ENCODE measurements around the gene MAPKAPK2. TPM values are rescaled to one million over a fixed set of nuclear protein-coding genes. Genes with fewer than 3 reads are reported as not detected.

Gene MAPKAPK2
- total RNA-seq, 1 donor from 2014 or later: 93.8 TPM

DNA sequence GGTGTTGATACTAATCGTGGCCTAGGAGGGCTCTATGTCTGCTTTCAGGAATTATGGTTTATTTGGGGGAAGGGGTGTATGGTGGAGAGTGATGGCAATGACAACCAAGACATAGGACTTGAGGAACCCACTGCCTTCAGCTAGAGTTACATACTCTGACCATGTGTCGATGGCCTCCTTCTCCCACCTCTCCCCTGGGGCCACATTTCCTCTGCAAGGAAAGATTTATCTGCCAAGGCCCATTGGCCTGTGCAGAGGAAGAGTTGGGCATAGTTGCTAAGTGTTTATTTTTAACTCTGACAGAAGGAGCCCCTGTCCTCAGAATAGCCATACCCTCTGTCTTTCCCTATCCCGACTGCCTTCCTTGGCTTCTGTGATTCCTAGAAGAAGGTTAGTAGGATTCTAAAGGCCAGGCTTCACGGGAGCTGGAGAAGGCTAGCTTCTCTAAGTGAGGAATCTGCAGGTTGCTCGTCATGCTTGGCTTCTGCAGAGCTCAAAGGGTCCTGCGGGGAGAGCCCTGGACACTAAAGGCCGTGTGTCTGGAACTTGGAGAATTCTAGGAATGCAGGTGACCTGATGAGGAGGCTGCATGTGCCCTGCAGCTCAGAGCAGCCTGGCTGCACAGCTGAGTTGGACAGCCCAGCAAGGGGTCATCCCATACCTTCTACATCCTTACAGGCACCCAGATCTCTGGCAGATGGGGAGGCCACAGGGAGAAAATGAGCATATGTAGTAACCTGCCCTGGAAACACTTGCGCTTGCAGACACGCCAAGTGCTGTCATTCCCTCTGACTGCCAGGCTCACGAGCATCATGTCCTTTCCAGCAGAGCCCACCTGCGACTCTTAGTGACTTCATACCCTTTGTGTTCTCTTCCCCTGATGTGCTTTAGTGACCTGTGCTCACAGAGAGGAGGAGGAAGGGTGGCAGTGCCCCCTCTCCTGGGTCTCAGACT, 9.7 kb downstream of the MAPKAPK2 start:
- Mint-ChIP-seq H3K4me3 (ENCODE audit: unreplicated experiment) (peak overlapping the region; percentile 51), H3K4me1 (ENCODE audit: low read depth, unreplicated experiment) (peaks cover 70% of the 10 kb centered on the region), H3K9me3 (ENCODE audit: unreplicated experiment) (peaks cover 9% of the 10 kb centered on the region), H3K27ac (ENCODE audit: unreplicated experiment) (peak overlapping the region; percentile 65), H3K27me3 (ENCODE audit: unreplicated experiment) (peaks cover 7% of the 10 kb centered on the region), H3K36me3 (ENCODE audit: unreplicated experiment) (no peaks in the 10 kb centered on the region)
- no peak for DNase-seq
- no peak for TF ChIP-seq CTCF (IDR thresholded peaks at IDR 0.05; ENCODE audit: partially characterized antibody, unreplicated experiment)

GRCh38 chr1:206695733-206696132, 11.0 kb downstream of the MAPKAPK2 start:
- H3K9me3 Mint-ChIP-seq (ENCODE audit: unreplicated experiment): peaks cover 11% of the 10 kb centered on the region
- peaks cover 73% of the 10 kb centered on the region for H3K4me1 Mint-ChIP-seq (ENCODE audit: low read depth, unreplicated experiment)
- no peak overlapping the region for H3K27ac Mint-ChIP-seq (ENCODE audit: unreplicated experiment)
- TF ChIP-seq CTCF (IDR thresholded peaks at IDR 0.05; ENCODE audit: partially characterized antibody, unreplicated experiment): no peak
- peaks cover 7% of the 10 kb centered on the region for H3K27me3 Mint-ChIP-seq (ENCODE audit: unreplicated experiment)
- H3K4me3 Mint-ChIP-seq (ENCODE audit: unreplicated experiment): no peak overlapping the region
- no peak for DNase-seq
- no peaks in the 10 kb centered on the region for H3K36me3 Mint-ChIP-seq (ENCODE audit: unreplicated experiment)

DNA sequence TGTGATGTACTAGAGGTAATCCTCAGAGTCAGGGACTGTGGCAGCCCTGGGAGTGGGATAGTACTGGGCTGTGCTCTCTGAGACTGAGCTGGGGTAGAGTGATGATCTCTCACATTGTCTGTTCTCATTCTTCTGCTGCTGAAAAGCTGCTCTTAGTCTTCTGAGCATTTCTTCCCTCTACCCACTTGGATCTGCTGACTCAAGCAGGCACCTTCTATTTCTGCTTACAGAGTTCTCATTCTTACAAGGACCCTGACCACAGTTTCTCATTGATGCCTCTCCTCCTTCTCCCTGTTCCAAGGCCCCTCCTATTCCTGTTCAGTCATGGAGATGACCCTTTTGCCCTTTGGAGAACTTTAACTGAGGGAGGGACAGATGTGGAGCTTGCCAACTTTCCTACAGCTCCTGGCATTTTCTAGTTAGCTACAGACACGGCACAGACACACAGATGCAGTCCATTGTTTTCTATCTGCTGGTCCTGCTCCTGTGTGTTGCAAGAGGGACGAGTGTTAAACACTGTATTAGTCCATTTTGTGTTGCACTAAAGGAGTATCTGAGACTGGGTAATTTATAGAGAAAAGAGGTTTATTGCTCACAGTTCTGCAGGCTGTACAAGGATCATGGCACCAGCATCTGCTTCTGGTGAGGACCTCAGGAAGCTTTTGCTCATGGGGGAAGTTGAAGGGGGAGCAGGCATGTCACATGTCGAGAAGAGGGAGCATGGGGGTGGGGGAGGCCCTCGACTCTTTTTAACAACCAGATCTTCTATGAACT, 12.3 kb downstream of the MAPKAPK2 start:
- H3K4me1 Mint-ChIP-seq (ENCODE audit: low read depth, unreplicated experiment): peaks cover 72% of the 10 kb centered on the region
- H3K4me3 Mint-ChIP-seq (ENCODE audit: unreplicated experiment): peak overlapping the region; percentile 44
- H3K27me3 Mint-ChIP-seq (ENCODE audit: unreplicated experiment): peaks cover 7% of the 10 kb centered on the region
- H3K36me3 Mint-ChIP-seq (ENCODE audit: unreplicated experiment): no peaks in the 10 kb centered on the region
- TF ChIP-seq CTCF (IDR thresholded peaks at IDR 0.05; ENCODE audit: partially characterized antibody, unreplicated experiment): no peak
- peaks cover 6% of the 10 kb centered on the region for H3K9me3 Mint-ChIP-seq (ENCODE audit: unreplicated experiment)
- no peak for DNase-seq
- H3K27ac Mint-ChIP-seq (ENCODE audit: unreplicated experiment): peak overlapping the region; percentile 48

GRCh38 chr1:206698011-206698410, 13.3 kb downstream of the MAPKAPK2 start:
- TF ChIP-seq CTCF (IDR thresholded peaks at IDR 0.05; ENCODE audit: partially characterized antibody, unreplicated experiment): no peak
- Mint-ChIP-seq H3K27me3 (ENCODE audit: unreplicated experiment) (peaks cover 7% of the 10 kb centered on the region), H3K36me3 (ENCODE audit: unreplicated experiment) (no peaks in the 10 kb centered on the region), H3K4me3 (ENCODE audit: unreplicated experiment) (no peak overlapping the region), H3K9me3 (ENCODE audit: unreplicated experiment) (peaks cover 4% of the 10 kb centered on the region), H3K4me1 (ENCODE audit: low read depth, unreplicated experiment) (peaks cover 71% of the 10 kb centered on the region), H3K27ac (ENCODE audit: unreplicated experiment) (no peak overlapping the region)
- DNase-seq: no peak

All from glutamatergic neuron (in vitro differentiated cells).